Amygdala (tissue), 56 donors: ENCODE measurements around the gene CACTIN.
"Not testable (repeated sequence)": the region's sequence is repeated elsewhere in the genome, so short reads cannot be mapped to it uniquely, and the experiment has no call there.

Experiments
- DNase-seq, 56 donors: peaks; one replicate each; lab custom pipeline; 2025; lab: John Stamatoyannopoulos, UW

CACTIN gene

DNA sequence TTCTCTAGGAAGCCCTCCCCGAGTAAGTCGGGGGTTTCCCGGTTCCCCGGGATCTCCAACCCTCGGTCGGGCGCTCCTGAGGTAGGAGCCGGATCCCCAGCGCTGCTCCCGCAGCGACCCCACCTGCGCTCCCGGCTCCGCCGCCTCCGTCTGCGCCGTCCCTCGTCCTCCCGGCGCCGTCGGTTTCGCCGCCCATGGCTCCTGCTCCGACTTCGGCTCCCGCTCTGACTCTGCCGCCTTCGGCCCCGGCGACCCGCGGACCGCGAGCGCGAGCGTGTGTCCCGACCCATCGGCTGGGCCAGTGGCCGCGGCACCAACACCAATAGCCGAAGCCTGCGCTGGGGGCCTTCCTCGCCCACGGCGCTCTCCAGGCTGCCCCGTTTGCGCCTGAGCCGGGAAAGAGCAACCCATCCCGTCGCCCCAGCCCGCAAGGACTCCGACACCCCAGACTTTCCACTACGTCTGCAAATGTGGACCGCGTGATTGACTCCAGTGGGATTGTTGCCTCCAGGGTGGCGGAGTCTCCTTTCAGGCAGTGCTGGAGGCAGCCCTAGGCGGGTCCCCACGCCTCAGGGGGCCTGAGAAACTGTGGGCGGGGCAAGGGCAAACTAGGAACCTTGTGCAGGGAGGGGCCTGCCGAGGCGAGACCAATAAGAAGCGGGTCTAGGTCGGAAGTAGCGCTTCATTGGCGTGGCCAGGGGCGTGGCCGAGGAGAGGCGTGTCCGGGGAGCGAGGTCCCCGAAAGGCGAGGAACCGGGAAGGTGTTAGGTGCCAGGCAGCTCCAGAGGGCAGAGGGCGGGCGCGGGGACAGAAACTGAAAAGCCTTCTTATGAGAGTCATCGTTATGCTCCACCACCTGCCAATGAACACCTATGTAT is at the start of gene CACTIN:
CACTIN (minus strand) TSS at position 318 of the 878 bp plus-strand sequence; CDS start at position 290, 28 bp downstream.
- peak; percentile 76 to 99 (median 96) for DNase-seq

DNA sequence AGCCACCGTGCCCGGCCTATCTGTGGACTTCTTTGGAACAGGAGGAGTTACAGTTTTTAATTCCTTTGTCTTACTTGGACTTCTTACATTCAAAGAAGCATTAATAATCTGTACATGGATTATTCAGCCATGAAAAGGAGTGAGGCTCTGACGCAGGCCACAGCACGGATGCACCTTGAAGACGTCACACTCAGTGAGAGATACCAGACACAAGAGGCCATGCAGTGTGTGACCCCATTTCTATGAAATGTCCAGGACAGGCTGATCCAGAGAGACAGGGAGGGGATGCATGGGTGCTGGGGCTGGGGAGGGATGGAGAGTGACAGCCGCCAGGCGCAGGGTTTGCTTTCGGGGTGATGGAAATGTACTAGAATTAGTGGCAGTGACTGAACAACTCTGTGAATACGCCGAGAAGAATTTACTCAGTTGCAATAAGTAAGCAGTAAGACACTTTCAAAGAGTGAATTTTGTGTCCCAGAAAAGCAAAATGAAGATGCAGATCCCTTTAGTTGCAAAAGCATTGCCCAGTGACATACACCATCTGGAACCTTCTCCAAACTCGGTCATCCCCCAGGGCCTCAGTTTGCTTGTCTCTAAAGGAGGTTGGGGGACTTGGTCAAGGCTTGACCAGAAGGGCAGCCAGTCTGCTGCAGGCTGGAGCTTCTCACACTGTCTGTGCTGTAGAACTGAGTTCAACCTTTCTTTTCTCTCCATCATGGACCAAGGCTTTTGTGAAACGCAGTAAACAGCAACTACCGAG is 48.4 kb upstream of the CACTIN start:
- DNase-seq = no peak

DNA sequence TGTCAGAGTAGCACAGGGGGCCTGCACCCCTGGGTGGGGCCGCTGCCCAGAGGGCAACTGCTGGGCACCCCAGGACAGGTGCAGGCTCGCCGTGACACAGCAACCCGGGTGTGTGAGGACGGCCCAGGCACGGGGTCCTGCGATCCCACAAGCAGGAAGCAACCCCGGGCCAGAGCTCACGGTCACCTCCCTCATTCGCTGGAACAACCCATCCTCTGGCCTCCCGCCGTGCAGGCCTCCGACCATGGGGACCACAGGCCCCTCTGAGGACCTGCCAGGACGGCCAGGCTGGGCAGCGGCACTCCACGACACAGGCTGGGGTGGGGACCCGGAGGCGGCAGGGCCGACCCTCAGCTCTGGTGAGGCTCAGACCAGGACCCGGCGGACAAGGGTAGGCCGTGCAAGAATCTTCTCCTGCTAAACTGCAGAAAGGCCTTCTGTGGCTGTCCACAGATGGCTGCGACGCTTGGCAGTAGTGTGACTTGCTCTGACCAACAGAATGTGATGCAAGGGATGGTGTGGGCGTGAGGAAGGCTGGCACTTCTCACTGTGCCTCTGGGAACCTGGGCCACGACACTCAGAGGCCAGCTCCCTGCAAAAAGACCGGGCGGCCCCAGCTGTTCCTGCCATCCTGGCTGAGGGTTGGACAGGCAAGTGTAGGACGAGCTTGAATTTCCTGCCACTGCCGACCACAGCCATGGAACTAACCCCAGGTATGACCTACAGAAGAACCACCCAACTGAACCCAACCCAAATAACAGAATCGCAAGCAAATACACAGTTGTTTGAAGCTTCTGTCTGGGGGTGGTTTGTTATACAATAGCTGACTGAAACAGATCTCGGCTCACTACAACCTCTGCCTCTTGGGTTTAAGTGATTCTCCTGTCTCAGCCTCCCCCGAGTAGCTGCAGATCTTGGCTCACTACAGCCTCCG is 47.2 kb upstream of the CACTIN start:
- no peak for DNase-seq

DNA sequence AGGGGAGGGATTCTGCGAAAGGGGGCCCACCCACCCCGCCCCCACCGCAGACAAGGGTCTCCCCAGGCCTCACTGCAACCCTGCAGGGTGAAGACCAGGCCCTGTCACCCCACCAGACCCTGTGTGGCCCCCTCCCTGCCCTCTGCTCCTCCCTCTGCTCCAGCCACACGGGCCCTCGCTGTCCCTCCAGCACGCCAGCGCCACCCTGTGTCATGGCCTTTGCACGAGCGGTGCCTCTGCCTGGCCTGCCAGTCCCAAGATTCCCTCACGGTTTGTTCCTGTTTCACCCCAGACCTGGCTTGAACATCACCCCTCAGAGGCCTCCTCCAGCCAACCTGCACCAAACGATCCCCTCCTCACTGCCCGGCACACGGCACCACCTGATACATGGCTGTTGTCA is 46.4 kb upstream of the CACTIN start:
- no peak for DNase-seq

DNA sequence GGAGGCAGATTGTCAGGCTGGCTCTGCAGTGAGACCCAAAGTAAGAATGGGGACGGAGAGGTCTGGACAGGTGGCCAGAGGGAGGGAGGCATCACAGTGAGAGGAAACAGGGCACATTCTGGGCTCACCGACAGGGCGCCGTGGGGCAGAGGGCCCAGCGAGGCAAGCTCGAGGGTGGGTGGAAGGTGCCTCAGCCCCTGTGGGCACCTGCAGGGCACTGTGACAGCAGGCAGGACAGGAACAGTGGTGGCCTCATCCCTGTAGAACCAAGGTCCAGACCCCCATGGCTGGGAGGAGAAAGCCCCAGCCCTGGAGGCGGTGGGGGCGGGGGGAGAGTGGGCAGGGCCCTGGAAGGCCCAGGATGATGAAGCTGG is 46.0 kb upstream of the CACTIN start:
- no peak for DNase-seq

DNA sequence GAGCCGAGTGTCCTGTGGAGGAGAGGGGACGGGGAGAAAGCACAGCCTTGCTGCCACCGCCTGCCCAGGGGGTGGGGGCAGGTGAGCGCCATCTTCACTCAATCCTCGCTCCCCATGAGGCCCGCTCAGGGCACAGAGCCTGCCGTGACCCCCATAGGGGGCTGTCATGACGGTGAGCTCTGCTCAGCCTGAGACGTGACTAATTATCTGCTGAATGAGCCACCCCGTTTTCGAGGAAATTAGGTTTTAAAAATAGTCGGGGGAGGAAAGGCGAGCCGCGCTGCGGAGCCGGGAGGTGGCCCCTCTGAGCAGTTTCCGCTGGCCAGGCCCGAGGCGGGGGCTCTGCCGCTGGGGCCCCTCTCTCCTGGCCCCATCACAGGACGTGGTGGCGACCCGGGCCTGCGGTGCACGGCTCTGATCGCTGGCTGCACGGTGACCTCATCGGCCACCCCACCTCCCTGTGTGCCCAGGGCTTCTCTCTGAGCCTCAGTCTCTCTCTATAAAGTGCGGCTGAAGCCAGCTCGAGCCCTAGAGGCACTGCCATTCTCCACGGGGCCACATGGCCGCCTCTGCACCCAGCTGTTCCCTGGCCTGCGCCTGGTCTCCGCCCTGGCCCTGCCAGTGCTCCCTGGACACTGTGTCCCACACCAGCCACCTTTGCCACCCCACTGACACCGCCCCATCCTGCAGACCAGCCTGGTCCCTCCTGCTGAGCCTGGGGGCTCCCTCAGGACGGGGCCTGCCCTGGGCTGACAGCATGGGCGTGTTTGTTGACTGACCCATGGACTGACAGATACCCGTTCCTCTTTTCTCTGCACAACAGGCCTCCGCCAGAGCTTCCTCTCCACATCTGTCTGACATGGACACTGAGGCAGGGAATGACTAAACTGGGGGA is 45.3 kb upstream of the CACTIN start:
- no peak for DNase-seq

DNA sequence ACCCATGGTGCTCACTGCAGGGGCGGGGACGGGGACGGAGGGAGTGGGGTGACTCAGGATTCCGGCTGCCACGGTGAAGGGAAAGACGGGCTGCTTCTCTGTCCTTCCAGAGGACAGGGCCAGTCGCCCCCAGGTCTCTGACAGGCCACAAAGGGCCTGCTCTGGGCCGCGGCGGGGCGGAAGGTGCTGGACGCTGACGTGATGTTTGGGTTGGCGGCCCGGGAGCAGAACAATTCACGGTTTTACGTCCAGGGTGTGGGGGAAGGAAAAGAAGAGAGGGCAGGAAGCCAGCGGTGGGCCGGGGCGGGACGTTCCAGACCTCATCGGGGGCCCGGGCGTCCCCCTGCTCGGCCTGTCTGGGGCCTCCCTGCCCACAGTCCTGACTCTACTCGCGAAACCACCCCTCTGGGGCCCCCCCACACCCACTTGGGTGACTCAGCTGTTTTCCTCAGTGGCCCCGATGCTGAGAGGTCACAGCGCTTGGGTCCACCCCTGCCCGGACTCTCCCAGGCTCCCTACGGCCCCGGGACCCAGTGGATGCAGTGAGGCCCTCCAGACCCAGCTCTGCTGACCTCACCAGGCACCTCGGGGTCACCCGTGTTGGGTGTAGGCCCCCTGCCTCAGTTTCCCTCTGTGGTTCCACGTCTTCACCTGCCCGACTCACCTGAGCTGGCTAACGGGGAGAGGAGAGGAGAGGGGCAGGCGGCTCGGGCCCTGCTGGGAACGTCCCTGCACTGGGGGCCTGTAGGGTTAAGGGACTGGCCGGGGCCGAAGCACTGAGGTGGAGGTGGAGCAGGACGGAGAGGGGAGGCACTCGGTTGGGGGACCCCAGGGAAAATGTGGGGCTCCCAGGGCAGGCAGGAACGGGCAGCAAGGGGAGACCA is 44.4 kb upstream of the CACTIN start:
- DNase-seq = peak in 1 of 56 donors; percentile 34

DNA sequence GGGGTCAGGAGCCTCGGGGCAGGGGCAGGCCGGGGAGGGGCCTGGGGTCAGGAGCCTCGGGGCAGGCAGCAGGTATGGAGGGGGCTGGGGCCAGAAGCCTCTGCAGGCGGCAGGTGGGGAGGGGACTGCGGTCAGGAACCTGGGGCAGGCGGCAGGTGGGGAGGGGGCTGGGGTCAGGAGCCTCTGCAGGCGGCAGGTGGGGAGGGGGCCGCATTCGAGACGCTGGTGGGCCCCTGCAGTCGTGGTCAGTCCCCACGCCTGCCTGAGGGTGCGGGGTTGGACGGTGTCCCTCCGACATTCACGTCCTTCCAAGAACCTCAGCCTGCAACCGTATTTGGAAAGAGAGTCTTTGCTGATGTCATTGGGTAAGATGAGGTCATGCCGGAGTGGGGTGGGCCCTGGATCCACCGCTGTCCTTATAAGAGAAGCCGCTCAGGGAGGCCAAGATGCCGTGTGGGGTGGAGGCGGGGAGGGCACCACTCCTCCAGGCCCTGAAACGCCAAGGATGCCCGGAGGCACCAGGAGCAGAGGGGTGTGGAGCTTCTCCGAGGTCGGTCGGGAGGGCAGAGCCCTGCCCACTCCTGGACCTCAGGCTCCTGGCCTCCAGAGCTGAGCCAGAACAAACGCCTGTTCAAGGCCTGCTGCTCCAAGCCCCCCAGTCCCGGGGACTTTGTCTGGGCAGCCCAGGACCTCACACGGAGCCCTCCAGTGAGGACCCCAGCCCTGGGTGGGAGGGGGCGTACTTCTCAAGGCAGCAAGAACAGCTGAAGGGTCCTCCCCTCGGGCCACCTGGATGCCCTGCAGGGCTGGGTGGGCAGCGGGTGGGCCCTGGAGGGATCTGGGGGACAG is 43.6 kb upstream of the CACTIN start:
- DNase-seq = peak in 3 of 56 donors; percentile 14 to 55 (median 39)

DNA sequence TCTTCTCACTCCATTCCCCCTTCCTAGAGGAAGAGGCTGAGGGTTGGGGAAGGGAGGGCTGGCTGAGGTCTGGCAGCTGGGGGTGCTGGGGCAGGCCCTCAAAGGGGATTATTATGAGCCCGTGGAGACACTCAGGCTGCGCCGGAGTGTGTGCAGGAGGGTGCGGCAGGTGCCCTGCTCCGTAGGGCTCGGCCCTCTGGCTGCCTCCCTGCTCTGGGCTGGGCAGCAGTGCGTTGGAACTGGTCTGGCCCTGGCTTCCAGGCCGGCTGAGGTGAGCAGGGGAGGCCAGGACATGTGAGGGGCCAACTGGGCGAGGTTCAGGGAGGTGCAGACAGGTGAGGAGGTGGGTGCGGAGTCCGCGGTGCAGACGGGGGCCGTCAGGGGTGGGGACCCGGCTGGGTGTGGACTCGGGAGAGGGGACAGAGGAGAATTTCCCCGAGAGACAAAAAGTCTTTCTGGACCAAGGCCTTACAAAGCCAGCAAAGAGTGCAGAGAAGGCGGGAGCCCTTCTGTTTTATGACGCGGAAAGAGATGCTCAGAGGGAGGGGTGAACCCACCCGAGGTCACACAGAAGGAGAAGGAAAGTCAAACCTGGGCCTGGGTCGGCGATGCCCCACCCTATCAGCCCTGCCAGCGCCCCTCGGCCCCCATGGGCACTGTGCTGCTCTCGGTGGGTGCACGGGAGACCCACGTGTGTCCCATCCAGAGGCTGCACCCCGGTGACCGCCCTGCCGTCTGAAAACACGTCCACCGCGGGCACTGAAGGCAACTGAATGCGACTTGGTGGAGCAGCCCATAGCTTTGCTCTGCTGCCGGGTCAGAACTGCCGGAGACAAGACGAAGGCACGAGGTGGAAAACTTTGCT is 42.7 kb upstream of the CACTIN start:
- DNase-seq = no peak

DNA sequence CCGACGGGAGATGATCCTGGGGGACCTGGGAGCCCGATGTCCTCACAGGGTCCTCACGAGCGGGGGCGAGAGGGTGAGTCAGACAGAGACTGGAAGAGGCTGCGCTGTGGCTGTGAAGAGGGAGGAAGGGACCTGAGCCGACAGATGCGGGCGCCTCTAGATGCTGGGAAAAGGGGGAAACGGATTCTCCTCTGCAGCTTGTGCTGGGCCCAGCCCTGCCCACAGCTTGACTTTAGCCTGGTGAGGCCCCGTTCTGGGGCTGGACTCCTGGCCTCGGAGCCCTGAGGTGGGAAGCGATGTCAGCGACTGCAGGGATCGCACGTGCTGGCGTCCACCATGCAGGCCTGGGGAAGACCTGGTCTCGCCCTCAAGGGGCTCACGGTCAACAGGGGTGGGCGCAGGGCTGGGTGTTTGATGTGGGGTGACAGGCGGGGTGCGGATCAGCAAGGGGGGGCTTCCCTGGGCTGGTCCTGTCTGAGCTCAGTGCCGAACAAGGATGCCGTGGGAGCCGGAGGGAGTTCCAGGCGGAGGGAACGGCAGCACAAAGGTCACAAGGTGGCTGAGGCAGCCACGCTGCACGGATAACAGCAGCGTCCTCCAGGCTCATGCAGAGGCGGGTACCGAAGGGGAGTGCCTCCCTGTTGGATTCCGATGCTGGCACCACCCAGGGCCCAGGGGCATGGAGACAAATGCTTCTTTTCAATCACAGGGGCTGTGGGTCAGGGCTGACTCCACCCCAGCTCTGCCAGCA is 41.9 kb upstream of the CACTIN start:
- peak in 2 of 56 donors; percentile 12 to 15 for DNase-seq

DNA sequence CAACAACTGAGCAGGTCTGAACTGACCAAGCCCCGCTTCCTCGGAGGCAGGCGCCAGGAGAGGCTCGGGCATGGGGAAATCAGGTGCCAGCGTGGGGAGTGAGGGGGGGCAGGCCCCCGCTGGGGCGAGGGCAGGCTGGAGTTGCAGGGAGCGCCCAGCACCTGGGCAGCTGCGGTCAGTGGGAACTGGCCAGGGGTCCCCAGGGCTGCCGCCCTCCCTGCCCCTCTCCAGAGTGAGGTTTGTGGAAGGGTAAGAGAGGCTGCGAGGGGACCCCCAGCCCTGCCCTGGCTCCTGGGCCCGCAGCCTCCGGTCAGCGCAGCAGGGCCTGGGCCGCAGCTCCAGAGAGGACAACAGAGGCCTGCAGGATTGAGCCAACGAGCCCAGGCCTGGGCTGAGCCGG is 41.2 kb upstream of the CACTIN start:
- no peak for DNase-seq

DNA sequence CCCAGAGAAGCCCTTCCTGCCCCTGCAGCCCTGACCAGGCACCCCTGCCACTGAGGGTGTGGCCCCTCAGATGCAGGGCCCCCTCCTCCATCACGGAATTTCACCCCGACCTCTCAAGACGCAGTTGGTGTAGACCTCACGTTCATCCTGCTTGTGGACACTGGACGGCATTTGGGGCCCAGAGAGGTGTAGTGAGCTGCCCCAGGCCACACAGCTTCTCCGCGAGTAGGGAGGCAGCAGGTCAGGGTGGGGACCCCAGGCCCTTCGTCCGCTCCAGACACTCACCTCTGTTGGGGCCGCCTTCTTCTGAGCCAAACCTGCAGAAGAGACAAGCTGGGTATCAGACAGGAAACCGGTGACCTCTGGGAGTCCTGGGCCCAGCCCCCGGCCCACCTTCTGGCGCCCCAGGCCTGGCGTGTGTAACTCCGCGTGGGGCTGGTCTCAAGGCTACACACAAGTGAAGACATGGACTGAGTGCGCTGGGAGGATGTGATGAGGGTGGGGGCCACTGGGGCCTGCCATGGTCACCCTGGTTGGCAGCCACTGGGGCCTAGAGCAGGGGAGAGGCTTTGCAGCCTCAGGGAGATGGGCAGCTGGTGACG is 40.5 kb upstream of the CACTIN start:
- DNase-seq = no peak

DNA sequence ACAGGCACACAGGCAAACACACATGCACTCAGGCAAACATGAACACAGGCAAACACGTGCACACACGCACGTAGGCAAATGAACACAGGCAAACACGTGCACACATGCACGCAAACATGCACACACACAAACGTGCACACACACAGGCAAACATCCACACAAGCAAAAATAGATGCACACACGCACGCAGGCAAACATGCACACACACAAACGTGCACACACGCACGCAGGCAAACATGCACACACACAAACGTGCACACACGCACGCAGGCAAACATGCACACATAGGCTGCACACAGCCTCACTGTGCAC is 39.9 kb upstream of the CACTIN start:
- not testable (repeated sequence) for DNase-seq

DNA sequence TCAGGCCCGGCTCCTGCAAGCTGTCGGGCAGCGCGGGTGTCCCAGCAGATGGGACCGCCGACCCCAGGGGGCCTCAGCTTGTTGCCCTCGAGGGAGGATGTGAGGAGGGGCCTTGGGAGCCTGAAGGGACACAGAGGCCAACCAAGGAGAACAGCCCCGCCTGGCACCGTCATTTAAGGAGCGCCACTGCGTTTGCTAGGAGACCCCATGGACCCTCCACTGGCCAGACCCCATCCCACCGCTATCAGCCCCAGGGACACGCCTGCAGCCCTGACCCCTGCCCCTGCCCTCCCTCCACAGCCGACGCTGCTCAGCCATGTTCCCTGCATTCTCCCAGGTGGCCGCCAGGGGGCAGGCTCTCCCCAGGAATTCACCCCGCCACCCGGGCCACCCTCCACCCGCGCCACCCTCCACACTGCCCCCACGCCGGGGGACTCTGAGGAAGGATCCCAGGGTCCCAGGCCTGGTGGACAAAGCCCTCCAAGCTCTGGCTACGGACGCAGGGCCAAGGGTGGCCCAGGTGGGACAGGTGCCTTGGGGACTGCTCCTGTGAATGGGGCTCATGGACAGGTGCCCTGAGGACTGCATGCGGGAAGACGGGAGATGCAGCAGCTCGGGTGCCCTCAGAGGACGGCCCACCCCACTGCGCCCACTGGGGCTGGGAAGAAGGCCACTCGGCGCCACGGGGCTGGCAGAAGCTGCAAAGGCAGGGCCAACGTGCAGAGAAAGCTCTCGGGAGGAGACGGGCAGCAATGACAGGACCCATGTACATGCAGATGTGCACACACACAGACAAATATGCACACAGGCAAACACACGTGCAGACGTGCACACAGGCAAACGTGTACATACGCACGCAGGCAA is 39.3 kb upstream of the CACTIN start:
- DNase-seq = peak in 38 of 56 donors; percentile 16 to 78 (median 38)
